NK-92 (cell line): ENCODE measurements around the gene HOXB3.

Experiments used
- DNase-seq: peaks from one replicate; lab custom pipeline; 2025; ENCODE audit not compliant: unreplicated experiment; lab: John Stamatoyannopoulos, UW

Gene HOXB3

GRCh38 chr17:48589831-48590606 lies at the start of gene HOXB3:
TSS of gene HOXB3 (minus strand) at chr17:48590241. CDS start at chr17:48552474, 37,767 bp downstream.
- DNase-seq, result no peak

GRCh38 chr17:48639136-48639535 lies 49.1 kb upstream of the HOXB3 start:
- no peak for DNase-seq

GRCh38 chr17:48637323-48638260 lies 47.6 kb upstream of the HOXB3 start:
- no peak for DNase-seq

- DNase-seq, result no peak
Measured at GRCh38 chr17:48636177-48637018, 46.4 kb upstream of the HOXB3 start.

- DNase-seq, result no peak
Measured at GRCh38 chr17:48634493-48635208, 44.6 kb upstream of the HOXB3 start.

- no peak for DNase-seq
Measured at GRCh38 chr17:48633266-48633677, 43.2 kb upstream of the HOXB3 start.

GRCh38 chr17:48632579-48633265 lies 42.7 kb upstream of the HOXB3 start:
- DNase-seq, result no peak

- no peak for DNase-seq
Measured at GRCh38 chr17:48631693-48632578, 41.9 kb upstream of the HOXB3 start.

GRCh38 chr17:48630925-48631692 lies 41.1 kb upstream of the HOXB3 start:
- no peak for DNase-seq

GRCh38 chr17:48630009-48630924 lies 40.2 kb upstream of the HOXB3 start:
- DNase-seq, result no peak

- DNase-seq, result no peak
Measured at GRCh38 chr17:48629411-48629759, 39.3 kb upstream of the HOXB3 start.

GRCh38 chr17:48628649-48629410 lies 38.8 kb upstream of the HOXB3 start:
- DNase-seq, result no peak

- no peak for DNase-seq
Measured at GRCh38 chr17:48627623-48628521, 37.8 kb upstream of the HOXB3 start.

GRCh38 chr17:48627118-48627597 lies 37.1 kb upstream of the HOXB3 start:
- no peak for DNase-seq
